Measurements from ENCODE around the gene S100A13. TPM values are rescaled to one million over a fixed set of nuclear protein-coding genes. Genes with fewer than 3 reads are reported as not detected.
A peak's percentile ranks its signal among the peaks of the same experiment; 100 is the strongest.

S100A13 gene
- total and polyA plus RNA-seq, 3 experiments from 2014 or later: 1.3 to 7.6 (median 5.5) TPM

- no peaks in the 10 kb centered on the region for H3K9me3 ChIP-seq (ENCODE audit: low read length)
- ChIA-PET CTCF (interaction anchor here (2.1 kb wide), 1 partner anchor 99 kb away, joined by 5 read pairs; no protein-coding TSS in a partner anchor), POLR2A (interaction anchor here (0.6 kb wide), 1 partner anchor 13 kb away, joined by 4 read pairs; no protein-coding TSS in a partner anchor)
- no peak overlapping the region for H3K27ac ChIP-seq (ENCODE audit: low read depth, low read length)
- H3K27me3 ChIP-seq (ENCODE audit: insufficient read depth, low read length, poor library complexity, severe bottlenecking): no peaks in the 10 kb centered on the region
- peak overlapping the region in 3 of 8 donors; percentile 22 to 88 (median 66) for H3K27ac Mint-ChIP-seq
- H3K9me3 Mint-ChIP-seq: no peaks in the 10 kb centered on the region
- H3K36me3 Mint-ChIP-seq: peaks cover 0 to 17% (median 0%) of the 10 kb centered on the region in 3 donors
- no peak overlapping the region for H3K4me3 ChIP-seq (ENCODE audit: low read length)
- H3K4me1 ChIP-seq (ENCODE audit: insufficient read depth, low read length): peaks cover 12% of the 10 kb centered on the region
- peaks cover 5% of the 10 kb centered on the region for H3K36me3 ChIP-seq (ENCODE audit: insufficient read depth, low read length)
- DNase-seq: no peak
- H3K4me1 Mint-ChIP-seq: peaks cover 18 to 29% (median 28%) of the 10 kb centered on the region in 3 donors
- H3K4me3 Mint-ChIP-seq: peak overlapping the region in 2 of 7 donors; percentile 11 to 40
- H3K27me3 Mint-ChIP-seq: peaks cover 0 to 7% of the 10 kb centered on the region in 2 donors
Observed at GRCh38 chr1:153631047-153632022, 4.0 kb upstream of the S100A13 start.

- Histone ChIP-seq H3K4me1 (ENCODE audit: insufficient read depth, low read length) (peaks cover 3% of the 10 kb centered on the region), H3K27me3 (ENCODE audit: insufficient read depth, low read length, poor library complexity, severe bottlenecking) (no peaks in the 10 kb centered on the region), H3K9me3 (ENCODE audit: low read length) (no peaks in the 10 kb centered on the region), H3K27ac (ENCODE audit: low read depth, low read length) (no peak overlapping the region), H3K36me3 (ENCODE audit: insufficient read depth, low read length) (no peaks in the 10 kb centered on the region), H3K4me3 (ENCODE audit: low read length) (no peak overlapping the region)
- H3K4me3 Mint-ChIP-seq: no peak overlapping the region
- H3K4me1 Mint-ChIP-seq: peaks cover 14 to 19% (median 19%) of the 10 kb centered on the region in 3 donors
- ChIA-PET CTCF (no interaction called here), POLR2A (no interaction called here)
- no peak overlapping the region for H3K27ac Mint-ChIP-seq
- no peak for DNase-seq
- H3K9me3 Mint-ChIP-seq: no peaks in the 10 kb centered on the region
- peaks cover 0 to 10% of the 10 kb centered on the region in 2 donors for H3K27me3 Mint-ChIP-seq
- H3K36me3 Mint-ChIP-seq: peaks cover 0 to 9% (median 0%) of the 10 kb centered on the region in 3 donors
Observed at GRCh38 chr1:153630384-153630783, 3.1 kb upstream of the S100A13 start.

- peaks cover 0 to 10% of the 10 kb centered on the region in 2 donors for H3K27me3 Mint-ChIP-seq
- CTCF ChIA-PET: no interaction called here
- H3K4me1 Mint-ChIP-seq: peaks cover 13 to 16% (median 15%) of the 10 kb centered on the region in 3 donors
- no peaks in the 10 kb centered on the region for H3K36me3 ChIP-seq (ENCODE audit: insufficient read depth, low read length)
- H3K4me3 Mint-ChIP-seq: no peak overlapping the region
- no peak overlapping the region for H3K27ac ChIP-seq (ENCODE audit: low read depth, low read length)
- H3K4me1 ChIP-seq (ENCODE audit: insufficient read depth, low read length): no peaks in the 10 kb centered on the region
- no peak overlapping the region for H3K27ac Mint-ChIP-seq
- no peaks in the 10 kb centered on the region for H3K9me3 ChIP-seq (ENCODE audit: low read length)
- H3K4me3 ChIP-seq (ENCODE audit: low read length): no peak overlapping the region
- no peaks in the 10 kb centered on the region for H3K27me3 ChIP-seq (ENCODE audit: insufficient read depth, low read length, poor library complexity, severe bottlenecking)
- DNase-seq: no peak
- no peaks in the 10 kb centered on the region for H3K9me3 Mint-ChIP-seq
- H3K36me3 Mint-ChIP-seq: peaks cover 0 to 7% (median 0%) of the 10 kb centered on the region in 3 donors
- POLR2A ChIA-PET: no interaction called here
Observed at GRCh38 chr1:153629971-153630370, 2.7 kb upstream of the S100A13 start.

GRCh38 chr1:153629343-153629665 lies 2.0 kb upstream of the S100A13 start:
- Histone ChIP-seq H3K9me3 (ENCODE audit: low read length) (no peaks in the 10 kb centered on the region), H3K4me1 (ENCODE audit: insufficient read depth, low read length) (no peaks in the 10 kb centered on the region), H3K27me3 (ENCODE audit: insufficient read depth, low read length, poor library complexity, severe bottlenecking) (no peaks in the 10 kb centered on the region), H3K36me3 (ENCODE audit: insufficient read depth, low read length) (no peaks in the 10 kb centered on the region), H3K27ac (ENCODE audit: low read depth, low read length) (no peak overlapping the region), H3K4me3 (ENCODE audit: low read length) (no peak overlapping the region)
- peaks cover 0 to 4% (median 0%) of the 10 kb centered on the region in 3 donors for H3K36me3 Mint-ChIP-seq
- peaks cover 10 to 14% (median 11%) of the 10 kb centered on the region in 3 donors for H3K4me1 Mint-ChIP-seq
- ChIA-PET CTCF (no interaction called here), POLR2A (interaction anchor here (0.6 kb wide), 1 partner anchor 19 kb away, joined by 3 read pairs; no protein-coding TSS in a partner anchor)
- no peak overlapping the region for H3K4me3 Mint-ChIP-seq
- peak overlapping the region in 1 of 8 donors; percentile 87 for H3K27ac Mint-ChIP-seq
- DNase-seq: no peak
- H3K27me3 Mint-ChIP-seq: peaks cover 0 to 10% of the 10 kb centered on the region in 2 donors
- H3K9me3 Mint-ChIP-seq: no peaks in the 10 kb centered on the region

GRCh38 chr1:153628638-153629342 lies 1.5 kb upstream of the S100A13 start:
- POLR2A ChIA-PET: interaction anchor here (0.6 kb wide), 1 partner anchor 20 kb away, joined by 3 read pairs; no protein-coding TSS in a partner anchor
- no peak overlapping the region for H3K4me3 Mint-ChIP-seq

GRCh38 chr1:153627715-153628626 lies 666 bp upstream of the S100A13 start, which contains the start of gene S100A1:
TSS of gene S100A1 (plus strand) at chr1:153628434. CDS start at chr1:153630522, 2,088 bp downstream.
- H3K27ac Mint-ChIP-seq: peak within 1 kb of the TSS in 2 of 8 donors; percentile 29 to 87
- CTCF ChIA-PET: no interaction called here

More at GRCh38 chr1:153628638-153629342, 1.5 kb upstream of the S100A13 start:
- Histone ChIP-seq H3K9me3 (ENCODE audit: low read length) (no peaks in the 10 kb centered on the region), H3K27me3 (ENCODE audit: insufficient read depth, low read length, poor library complexity, severe bottlenecking) (no peaks in the 10 kb centered on the region), H3K4me3 (ENCODE audit: low read length) (no peak overlapping the region), H3K27ac (ENCODE audit: low read depth, low read length) (peak overlapping the region; percentile 24), H3K36me3 (ENCODE audit: insufficient read depth, low read length) (no peaks in the 10 kb centered on the region), H3K4me1 (ENCODE audit: insufficient read depth, low read length) (no peaks in the 10 kb centered on the region)
- Mint-ChIP-seq H3K9me3 (no peaks in the 10 kb centered on the region), H3K36me3 (peaks cover 0 to under 1% (median 0%) of the 10 kb centered on the region in 3 donors), H3K4me1 (peaks cover 8 to 13% (median 8%) of the 10 kb centered on the region in 3 donors), H3K27ac (peak overlapping the region in 2 of 8 donors; percentile 29 to 87), H3K27me3 (peaks cover 0 to 10% of the 10 kb centered on the region in 2 donors)
- no peak for DNase-seq
- CTCF ChIA-PET: no interaction called here

GRCh38 chr1:153626477-153626903 lies 815 bp downstream of the S100A13 start:
- H3K27ac Mint-ChIP-seq: peak overlapping the region in 1 of 8 donors; percentile 36
- Histone ChIP-seq H3K4me1 (ENCODE audit: insufficient read depth, low read length) (no peaks in the 10 kb centered on the region), H3K36me3 (ENCODE audit: insufficient read depth, low read length) (no peaks in the 10 kb centered on the region), H3K9me3 (ENCODE audit: low read length) (no peaks in the 10 kb centered on the region), H3K27ac (ENCODE audit: low read depth, low read length) (peak overlapping the region; percentile 68), H3K27me3 (ENCODE audit: insufficient read depth, low read length, poor library complexity, severe bottlenecking) (no peaks in the 10 kb centered on the region), H3K4me3 (ENCODE audit: low read length) (no peak overlapping the region)
- no peaks in the 10 kb centered on the region for H3K36me3 Mint-ChIP-seq
- ChIA-PET POLR2A (no interaction called here), CTCF (no interaction called here)
- H3K27me3 Mint-ChIP-seq: peaks cover 0 to 10% of the 10 kb centered on the region in 2 donors
- H3K4me1 Mint-ChIP-seq: no peaks in the 10 kb centered on the region
- H3K9me3 Mint-ChIP-seq: no peaks in the 10 kb centered on the region
- H3K4me3 Mint-ChIP-seq: no peak overlapping the region
- no peak for DNase-seq

More at GRCh38 chr1:153627715-153628626, 666 bp upstream of the S100A13 start, which contains the start of gene S100A1:
- Histone ChIP-seq H3K4me3 (ENCODE audit: low read length) (no peak within 1 kb of the TSS), H3K27me3 (ENCODE audit: insufficient read depth, low read length, poor library complexity, severe bottlenecking) (no peaks in the 10 kb centered on the region), H3K9me3 (ENCODE audit: low read length) (no peaks in the 10 kb centered on the region), H3K27ac (ENCODE audit: low read depth, low read length) (peak within 1 kb of the TSS; percentile 68), H3K36me3 (ENCODE audit: insufficient read depth, low read length) (no peaks in the 10 kb centered on the region), H3K4me1 (ENCODE audit: insufficient read depth, low read length) (no peaks in the 10 kb centered on the region)
- peak in 1 of 5 donors; percentile 28 for DNase-seq
- Mint-ChIP-seq H3K27me3 (peaks cover 0 to 10% of the 10 kb centered on the region in 2 donors), H3K4me1 (peaks cover 0 to 5% (median 0%) of the 10 kb centered on the region in 3 donors), H3K4me3 (no peak within 1 kb of the TSS), H3K36me3 (no peaks in the 10 kb centered on the region), H3K9me3 (no peaks in the 10 kb centered on the region)
- POLR2A ChIA-PET: no interaction called here
